ELR (cell line): ENCODE measurements around the gene NEO1.
"Not testable (repeated sequence)": the region's sequence is repeated elsewhere in the genome, so short reads cannot be mapped to it uniquely, and the experiment has no call there.

Experiments
- DNase-seq: peaks from one replicate; pipeline ENCODE4 v3.0.0-alpha.2; 2015; ENCODE audit warnings: low read depth

NEO1 gene

DNA sequence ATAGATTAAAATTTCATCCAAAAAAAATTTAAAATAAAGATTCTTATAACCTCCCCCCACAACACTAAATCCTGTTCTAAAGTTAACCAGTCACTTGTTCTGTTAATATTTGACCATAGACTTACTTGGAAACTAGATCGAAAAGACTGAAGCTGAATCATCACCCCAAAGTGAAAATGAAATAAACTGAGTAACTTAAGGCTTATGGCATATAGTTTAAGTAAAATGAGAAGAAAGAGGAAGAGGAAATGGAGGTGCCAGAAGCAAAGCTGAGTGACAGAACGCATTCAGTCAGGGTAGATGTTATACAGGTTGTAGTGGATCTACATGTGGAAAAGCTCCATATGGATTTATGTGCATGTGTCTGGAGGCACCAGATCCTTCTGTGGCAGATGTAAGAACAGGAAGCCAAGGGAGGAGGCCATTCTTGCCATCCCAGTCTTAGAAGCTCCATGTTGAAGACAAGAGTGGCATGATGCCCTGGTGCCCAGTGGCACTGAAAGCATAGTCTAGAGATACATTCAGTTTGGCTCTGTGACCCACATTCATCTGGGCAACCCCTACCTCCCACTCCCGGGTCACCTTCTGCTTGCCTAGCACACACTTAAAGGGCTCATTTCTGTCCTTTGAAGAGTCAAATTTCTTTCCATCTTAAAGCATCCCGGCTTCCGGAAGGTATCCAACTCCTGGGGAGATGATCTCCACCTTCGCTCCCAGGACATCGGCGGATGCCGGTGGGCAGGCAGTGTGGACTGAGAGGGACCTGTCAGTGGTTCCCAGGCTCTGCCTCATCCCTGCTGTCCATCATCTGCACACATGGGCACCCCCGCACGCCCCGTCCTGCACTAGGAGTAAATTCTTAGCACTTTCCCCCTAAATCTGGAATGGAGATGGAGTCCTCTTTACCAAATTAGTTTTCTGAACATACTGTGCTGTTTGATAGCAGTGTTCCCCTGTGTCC lies 90.8 kb downstream of the NEO1 start:
- DNase-seq = no peak

DNA sequence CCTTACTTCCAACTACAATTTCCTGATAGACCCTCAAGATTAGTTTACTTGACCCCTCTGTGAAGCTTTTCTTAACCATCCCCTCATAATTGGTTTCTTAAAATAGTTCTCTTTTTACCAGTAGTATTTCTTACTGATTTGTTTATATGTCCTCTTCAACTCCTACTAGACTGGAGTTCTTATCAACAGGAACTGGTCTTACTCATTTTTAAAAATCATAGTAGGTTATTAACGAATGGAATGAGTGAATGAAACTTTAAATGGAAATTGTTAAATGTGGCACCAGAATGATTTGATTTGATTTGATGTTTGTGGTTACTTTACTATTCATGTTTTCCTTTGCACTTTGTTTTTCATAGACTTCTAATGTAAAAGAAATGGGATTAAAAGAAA lies 91.5 kb downstream of the NEO1 start:
- no peak for DNase-seq

DNA sequence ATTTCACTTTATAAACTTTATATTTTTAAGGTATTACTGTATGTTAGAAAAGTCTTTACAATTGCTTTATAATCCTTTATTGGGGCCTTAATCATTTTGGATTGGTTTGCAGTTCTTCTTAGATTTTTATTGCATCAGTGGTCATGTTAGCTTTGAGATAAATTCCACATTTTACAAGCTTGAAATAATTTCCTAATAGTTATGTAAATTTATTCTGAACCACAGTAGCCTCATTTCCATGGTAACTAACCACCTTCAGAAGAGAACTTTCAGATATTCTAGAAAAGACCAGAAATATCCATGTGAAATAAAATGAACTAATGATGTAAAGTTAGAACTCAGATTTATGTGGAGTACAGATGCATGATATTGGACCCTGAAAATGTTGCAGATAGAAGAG lies 94.2 kb downstream of the NEO1 start:
- DNase-seq = no peak

DNA sequence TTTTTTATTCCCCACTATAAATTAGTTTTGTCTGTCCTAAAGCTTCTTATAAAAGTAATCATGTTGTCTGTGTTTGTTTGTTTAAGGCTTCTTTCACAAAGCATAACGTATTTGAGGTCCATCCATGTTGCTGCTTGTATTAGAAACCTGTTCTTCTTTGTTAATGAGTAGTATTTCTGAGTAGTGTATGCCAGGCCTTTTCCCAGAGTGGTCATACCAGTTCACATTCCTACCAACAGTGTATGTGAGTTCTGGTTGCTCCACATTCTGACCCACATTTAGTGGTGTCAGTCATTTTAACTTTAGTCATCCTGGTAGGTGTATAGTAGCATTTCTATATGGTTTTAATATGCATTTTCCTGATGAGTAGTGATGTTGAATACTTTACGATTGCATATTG lies 98.6 kb downstream of the NEO1 start:
- DNase-seq = no peak

DNA sequence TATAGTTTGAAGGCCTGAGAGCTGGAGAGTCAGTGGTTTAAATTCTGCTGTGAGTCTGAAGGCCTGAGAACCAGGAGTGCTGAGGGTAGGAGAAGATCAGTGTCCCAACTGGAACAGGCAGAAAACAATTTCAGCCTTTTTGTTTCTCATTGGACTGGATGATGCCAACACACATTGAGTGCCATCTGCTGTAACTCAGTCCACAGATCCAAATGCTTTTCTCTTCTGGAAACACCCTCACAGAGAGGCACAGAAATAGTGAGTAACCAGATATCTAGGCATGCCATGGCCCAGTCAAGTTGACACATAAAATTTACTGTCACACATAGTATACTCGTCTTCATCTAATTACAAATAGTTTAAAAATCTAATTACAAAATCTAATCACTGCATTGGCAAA lies 100.8 kb downstream of the NEO1 start:
- DNase-seq = no peak

DNA sequence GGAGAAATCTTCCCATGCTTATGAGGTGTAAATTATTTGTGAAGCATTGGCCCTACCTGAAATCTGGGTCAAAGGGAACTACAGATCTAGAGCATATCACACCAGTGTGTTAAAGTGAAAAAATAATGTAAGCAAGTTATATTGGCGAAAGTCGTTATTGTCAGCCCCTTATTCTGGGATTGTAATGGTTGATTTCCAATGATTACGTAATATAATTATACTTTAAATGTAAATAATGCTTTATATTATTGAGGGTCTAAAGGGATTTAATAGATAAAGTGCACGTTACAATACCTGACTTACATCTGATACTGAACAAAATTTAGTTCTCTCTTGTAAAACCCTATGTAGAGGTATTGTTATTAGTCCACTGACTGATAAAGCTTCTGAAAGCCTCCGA lies 101.2 kb downstream of the NEO1 start:
- no peak for DNase-seq

DNA sequence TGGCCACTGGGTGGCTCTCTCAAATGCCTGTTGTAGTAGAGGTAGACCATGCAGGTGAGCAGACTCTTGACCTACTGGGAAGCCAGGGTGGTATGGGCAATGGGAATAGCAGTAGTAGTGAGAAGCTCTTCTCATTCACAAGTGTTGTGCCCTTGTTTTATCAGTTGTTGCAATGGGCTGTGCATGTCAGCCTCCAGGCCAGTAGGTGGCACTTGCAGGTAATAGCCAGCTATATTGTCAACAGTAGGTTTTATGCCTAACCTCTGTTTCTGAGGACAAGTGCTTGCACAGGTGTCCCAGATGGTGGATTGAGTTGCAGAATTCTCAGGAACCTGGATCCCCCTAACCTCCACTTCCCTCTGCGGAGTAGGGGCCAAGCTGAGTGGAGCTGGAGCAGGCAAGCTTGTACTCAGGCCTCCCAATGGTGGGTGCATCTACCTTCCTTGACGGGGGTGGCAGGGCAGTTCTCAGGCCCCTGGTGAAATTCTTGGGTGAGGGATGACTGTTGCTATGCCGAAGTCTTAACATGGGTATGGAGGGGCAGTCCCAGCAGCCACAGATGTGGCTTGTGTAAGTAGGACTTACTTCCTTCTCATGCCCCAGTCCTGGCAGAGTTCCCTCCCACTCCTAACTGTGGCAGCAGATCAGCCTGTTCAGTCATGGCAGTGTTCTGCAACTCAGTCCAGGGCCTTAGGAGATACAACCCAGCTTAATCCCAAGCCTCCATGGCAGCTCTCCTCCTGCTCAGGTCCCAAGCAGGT lies 104.3 kb downstream of the NEO1 start:
- no peak for DNase-seq

DNA sequence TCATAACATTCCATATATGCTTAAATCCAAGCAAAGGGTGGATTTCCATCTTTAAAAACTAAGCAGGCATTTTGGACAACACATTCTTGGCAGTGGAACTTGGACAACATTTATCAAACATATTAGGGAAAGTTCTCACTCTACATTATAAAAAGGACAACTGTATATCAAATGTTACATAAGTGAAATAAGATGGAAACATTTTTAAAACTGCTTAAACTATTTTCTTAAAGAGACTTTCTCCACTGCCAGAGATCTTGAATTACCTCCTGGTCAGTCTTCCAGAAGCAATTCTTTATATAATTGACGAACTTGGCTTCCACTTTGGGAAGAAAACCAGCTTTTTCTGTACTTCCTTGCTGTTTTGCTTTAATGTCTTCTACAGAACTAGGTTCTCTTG lies 109.3 kb downstream of the NEO1 start:
- DNase-seq = no peak

DNA sequence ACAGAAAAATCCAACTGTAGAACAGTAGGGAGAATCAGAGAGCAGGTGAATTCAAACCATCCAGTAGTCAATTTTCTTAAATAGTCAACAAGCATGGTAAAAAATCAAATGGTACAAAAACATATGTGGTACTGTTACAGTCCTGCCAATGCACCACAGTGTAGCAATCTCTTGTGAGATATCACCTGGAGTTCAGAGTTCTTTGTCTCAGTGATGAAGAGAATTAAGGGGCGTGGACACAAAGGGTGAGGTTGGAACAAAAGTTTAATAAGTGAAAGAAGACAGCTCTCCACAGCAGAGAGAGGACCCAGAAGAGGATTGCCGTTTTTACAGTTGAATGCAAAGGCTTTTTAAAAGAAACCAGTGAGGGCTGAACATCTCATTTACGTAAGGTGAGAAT lies 113.2 kb downstream of the NEO1 start:
- DNase-seq = no peak

DNA sequence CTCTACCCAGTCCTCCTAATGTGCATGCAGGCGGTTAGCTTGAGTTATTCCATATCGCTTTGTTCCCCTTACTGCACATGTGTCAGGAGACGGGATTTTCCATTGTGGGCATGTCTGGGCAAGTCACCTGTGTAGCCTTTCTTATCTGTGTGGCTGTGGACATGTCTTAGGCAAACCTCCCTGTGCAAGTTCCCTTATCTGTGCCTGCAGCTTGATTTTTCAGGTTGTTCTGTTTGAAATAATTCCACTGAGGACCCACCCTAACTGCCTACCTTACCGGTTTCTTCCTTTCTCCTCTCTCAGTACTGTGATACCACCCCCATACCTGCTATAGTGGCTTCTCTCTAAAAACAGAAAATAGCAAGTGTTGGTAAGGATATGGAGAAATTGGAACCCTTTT lies 113.6 kb downstream of the NEO1 start:
- no peak for DNase-seq

DNA sequence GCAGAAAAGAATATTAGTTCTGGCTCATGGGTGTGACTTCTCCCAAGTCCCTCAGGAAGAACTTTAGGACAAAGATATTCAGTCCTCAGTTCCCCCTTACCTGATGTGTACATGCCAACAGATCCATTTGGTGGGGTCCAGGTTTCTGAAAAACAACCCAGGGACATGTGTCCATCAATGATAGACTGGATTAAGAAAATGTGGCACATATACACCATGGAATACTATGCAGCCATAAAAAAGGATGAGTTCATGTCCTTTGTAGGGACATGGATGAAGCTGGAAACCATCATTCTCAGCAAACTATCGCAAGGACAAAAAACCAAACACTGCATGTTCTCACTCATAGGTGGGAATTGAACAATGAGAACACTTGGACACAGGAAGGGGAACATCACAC lies 114.4 kb downstream of the NEO1 start:
- not testable (repeated sequence) for DNase-seq

DNA sequence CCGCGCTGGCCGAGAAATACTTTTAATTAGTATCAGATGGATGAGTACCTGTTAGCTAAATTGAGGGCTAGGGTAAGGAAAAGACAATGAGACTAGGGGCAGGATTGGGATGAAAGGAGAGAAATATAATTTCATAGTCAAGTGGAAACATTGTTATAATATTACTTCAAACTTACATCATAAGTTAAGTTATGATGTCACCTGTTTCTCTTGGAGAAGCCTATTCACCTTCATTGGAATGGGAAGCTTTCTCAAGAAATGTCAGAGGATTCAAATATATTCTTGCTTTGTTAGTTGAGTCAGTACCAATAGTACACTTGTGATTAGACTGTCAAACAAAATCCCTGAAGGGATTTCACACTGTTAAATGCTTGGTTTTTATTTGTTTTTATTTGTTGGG lies 116.2 kb downstream of the NEO1 start:
- no peak for DNase-seq

DNA sequence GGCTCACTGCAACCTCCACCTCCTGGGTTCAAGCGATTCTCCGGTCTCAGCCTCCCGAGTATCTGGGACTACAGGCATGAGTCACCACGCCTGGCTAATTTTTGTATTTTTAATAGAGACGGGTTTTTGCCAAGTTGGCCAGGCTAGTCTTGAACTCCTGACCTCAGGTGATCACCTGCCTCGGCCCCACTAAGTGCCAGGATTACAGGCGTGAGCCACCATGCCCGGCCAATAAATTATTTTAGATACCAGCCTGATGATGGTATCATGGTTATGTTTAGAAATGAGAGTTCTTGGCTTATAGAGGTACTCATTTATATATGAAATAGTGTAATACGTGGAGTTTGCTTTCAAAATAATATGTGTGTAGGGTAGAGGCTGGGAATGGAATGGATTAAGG lies 119.4 kb downstream of the NEO1 start:
- DNase-seq = no peak

DNA sequence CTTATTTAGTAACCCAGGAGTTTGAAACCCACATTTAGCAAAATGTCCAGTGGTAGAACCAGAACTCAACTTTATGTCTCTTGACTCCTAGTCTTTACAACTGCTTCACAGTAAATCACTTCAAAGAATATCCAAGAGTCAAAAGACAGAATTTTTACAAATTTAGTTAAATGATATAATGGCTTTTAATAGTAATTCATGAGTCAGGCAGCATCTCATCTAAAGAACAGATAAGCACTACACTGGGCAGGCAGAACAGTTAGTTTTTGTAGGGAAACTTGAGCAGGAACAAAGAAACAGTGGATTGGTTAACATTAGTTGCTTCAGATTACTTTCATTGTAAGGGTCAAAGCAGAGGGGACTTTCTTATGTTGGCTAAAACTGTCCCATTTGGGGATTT lies 120.2 kb downstream of the NEO1 start:
- no peak for DNase-seq

DNA sequence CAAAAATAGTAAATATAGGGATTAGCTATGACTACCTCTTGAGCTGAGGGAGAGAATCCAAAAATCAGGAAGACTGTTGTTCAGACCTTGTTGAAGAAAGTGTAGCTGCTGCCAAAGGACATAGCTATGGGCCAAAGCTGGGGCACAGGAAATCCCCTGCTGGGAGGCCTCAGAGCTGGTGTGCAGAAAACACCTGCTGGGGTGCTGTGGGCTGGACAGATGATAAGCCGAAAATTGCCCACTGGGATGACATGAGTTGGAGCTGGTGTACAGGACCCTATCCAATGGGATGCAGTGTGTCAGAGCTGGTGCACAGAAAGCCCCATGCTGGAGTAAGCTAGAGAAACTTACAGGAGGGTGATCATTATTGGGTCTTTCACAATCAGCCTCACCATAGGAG lies 121.9 kb downstream of the NEO1 start:
- DNase-seq = no peak

DNA sequence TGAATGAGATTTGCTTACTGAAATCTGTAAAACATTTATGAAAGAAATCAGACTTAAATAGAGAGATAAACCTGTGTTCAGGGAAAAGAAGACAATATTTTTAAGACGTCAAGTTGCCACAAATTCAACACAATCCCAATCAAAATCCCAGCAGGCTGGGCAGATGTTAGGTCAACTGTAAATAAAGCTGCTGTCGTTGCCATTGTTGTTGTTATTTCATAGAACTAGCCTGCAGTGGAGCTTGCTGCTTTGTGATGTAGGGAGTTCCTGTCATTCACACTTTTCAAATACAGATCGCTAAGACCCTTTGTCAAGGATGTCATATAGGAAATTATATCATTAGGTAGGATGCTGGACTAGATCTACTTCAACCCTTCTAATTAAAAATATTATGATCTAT lies 123.1 kb downstream of the NEO1 start:
- DNase-seq = no peak

DNA sequence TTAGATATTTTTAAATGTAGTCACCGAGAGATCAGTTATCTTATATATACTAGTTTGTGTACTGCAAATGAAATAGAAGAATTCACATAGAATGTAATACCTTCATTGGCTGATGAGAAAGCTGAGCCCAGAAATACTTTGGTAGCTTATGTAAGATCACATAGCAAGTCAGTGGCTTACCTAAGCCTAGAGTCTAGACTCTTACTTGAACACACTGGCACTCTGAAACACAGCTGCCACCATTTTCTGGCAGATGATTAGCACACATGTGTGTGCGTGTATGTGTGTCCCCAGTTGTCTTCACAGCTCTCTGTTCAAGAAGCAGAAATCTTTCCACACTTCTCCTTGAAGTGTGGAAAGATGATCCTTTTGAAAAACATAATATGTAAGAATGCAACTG lies 124.3 kb downstream of the NEO1 start:
- no peak for DNase-seq

DNA sequence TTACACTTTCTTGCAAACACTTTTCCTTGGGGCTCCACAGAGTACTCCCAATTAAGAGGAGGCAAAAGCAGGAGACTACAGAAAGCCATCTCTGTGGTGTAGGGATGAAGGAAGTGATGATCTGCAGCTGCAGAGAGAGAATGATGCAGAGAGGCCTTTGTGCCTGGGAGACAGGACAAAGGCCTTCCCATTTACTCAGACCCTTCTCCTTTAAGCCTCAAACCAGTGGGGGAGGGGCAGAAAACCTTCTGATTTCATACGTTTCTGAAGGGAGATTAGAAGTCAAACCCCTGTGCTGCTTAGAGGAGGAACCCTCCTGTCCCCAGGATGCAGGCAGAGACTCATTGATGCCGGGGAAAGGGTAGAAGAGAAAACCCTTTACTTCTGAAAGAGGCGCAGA lies 130.8 kb downstream of the NEO1 start:
- DNase-seq = no peak

DNA sequence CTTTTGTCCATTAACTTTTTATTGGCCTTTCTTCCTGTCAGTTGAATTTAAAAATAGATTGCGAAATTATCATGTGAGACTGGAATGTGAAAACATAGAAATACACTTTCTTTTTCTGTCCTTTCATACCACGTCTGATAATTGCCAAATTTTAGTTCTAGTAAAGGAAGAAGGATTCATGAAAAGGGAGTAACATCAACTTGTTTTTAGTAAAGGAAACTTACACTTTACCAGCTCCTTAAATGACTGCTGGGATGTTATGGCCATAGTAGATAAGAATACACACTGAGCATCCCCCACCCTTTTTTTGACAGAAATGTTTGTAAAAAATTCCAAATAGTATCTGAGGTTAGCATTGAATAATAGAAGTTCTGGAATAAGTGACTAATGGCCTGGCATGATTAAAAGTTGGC lies 137.9 kb downstream of the NEO1 start:
- DNase-seq = no peak

DNA sequence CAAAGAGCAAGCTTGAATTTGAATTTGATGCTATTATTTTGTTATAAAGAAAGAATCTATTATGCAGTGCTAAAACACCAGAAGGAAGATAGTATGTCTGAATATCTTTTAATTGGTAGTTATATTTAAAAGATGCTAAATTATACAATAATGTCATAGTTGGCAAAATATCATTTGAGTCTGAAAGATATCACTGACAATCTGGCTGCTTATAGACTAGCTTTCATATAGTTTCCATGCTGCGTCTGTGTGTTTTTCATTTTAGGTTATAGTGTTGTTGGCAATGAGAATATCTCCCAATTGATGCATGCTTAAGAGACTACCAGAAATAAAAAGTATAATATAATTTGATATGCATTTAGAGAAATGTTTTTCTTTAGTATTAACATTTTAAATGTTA lies 142.9 kb downstream of the NEO1 start:
- DNase-seq = no peak

DNA sequence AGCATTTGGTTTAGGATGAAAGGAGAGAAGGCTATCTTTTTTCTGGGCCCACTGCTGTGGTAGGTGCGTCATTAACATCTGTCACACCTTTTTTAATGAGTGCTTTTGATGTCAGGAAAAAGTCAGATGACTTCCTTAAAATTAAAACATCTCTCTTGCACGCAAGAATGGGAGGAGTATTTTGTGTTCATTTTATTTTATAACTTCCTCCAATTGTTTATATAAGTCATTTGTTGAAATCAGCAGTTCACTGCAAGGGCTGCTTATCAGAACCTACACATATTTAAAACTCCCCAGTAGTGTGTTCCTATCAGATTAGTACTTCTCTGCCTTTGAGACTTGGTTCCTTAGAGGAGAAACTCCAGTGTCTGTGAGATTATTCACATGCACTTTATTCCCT lies 143.8 kb downstream of the NEO1 start:
- no peak for DNase-seq

DNA sequence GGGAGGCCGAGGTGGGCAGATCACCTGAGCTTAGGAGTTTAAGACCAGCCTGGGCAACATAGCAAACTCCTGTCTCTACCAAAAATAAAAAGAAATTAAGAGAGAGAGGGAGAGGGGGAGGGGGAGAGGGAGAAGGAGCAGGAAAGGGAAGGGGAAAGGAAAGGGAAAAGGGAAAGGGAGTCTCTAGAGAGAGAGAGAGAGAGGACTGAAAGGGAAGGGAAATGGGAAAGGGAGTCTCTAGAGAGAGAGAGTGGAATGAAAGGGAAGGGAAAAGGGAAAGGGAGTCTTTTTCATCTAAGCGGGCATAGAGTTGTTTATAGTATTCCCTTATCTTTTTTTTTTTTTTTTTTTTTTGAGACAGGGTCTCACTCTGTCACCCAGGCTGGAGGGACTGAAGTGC lies 148.1 kb downstream of the NEO1 start:
- DNase-seq = no peak

DNA sequence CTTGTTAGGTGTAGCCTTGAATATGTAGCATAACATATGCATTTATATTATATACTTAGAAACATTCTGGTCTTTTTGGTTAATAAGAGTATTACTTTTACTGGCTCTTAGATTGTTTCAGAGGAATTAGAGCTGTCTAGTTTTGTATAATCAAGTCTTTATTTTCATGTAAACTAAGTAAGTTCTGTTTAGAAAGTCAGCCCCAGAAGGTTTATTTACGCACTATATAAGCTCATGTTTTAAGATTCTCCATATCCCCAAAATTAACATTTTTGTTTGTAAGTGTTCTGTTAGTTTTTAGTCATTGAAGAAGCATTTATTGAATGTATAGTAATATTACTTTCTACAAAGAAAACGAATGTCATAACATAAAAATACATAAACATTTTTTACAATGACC lies 158.4 kb downstream of the NEO1 start:
- no peak for DNase-seq

DNA sequence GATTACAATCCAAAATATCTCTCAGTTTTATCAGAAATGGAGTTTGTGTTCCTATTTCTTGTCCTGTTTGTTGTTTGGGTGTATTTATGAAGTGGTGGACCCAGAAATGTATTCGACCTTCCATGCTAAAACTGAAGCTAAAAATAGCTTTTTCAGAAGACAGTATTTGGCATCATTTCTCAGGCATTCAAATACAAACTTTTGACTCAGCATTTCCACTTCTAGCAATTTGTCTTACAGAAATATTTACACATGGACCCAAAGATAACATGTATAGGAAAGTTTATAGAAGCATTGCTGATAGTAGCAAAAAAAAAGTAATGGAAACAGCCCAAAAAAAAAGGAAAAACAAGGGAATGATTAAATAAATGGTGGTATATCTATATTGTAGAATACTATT lies 160.2 kb downstream of the NEO1 start:
- no peak for DNase-seq
